AG10803 (cell line): ENCODE results near the gene RSAD2.

Source experiments
- DNase-seq: peaks from one replicate; pipeline ENCODE4 v3.0.0; 2010; ENCODE audit warnings: low read depth
- H3K4me3 ChIP-seq: 2 replicates; pipeline ENCODE4 v1.5.1; 2011; ENCODE audit warnings: mild to moderate bottlenecking, low read length, control low read depth
- CTCF ChIP-seq: conservative IDR thresholded peaks from 2 replicates; pipeline ENCODE4 v1.5.1; 2011; ENCODE audit warnings: mild to moderate bottlenecking, low read length, control low read depth, inconsistent platforms

Gene RSAD2

GRCh38 chr2:6929196-6929819 is 51.7 kb downstream of the RSAD2 start:
- H3K4me3 ChIP-seq: no peak overlapping the region
- DNase-seq: no peak
- TF ChIP-seq CTCF: no peak

- TF ChIP-seq CTCF: no peak
- no peak for DNase-seq
- H3K4me3 ChIP-seq: no peak overlapping the region
Measured at GRCh38 chr2:6930923-6931647, 53.5 kb downstream of the RSAD2 start.

- no peak overlapping the region for H3K4me3 ChIP-seq
- no peak for DNase-seq
- no peak for TF ChIP-seq CTCF
Measured at GRCh38 chr2:6931753-6932152, 54.2 kb downstream of the RSAD2 start.

GRCh38 chr2:6932206-6932605 is 54.6 kb downstream of the RSAD2 start:
- TF ChIP-seq CTCF: no peak
- no peak overlapping the region for H3K4me3 ChIP-seq
- DNase-seq: no peak

GRCh38 chr2:6932828-6933227 is 55.3 kb downstream of the RSAD2 start:
- no peak for TF ChIP-seq CTCF
- no peak for DNase-seq
- no peak overlapping the region for H3K4me3 ChIP-seq

- DNase-seq: no peak
- no peak for TF ChIP-seq CTCF
- no peak overlapping the region for H3K4me3 ChIP-seq
Measured at GRCh38 chr2:6933911-6934310, 56.3 kb downstream of the RSAD2 start.

- H3K4me3 ChIP-seq: no peak overlapping the region
- DNase-seq: no peak
- TF ChIP-seq CTCF: no peak
Measured at GRCh38 chr2:6934345-6934744, 56.8 kb downstream of the RSAD2 start.
